NCI-H446 treated with DMSO at 0.1 percent for 48 hours (cell line): ENCODE measurements around the gene HECTD3.
"Not testable (repeated sequence)": the region's sequence is repeated elsewhere in the genome, so short reads cannot be mapped to it uniquely, and the experiment has no call there.

Source experiments
- DNase-seq: peaks from one replicate; lab custom pipeline; 2025; lab: John Stamatoyannopoulos, UW

Gene HECTD3

GRCh38 chr1:45014321-45015028, 3.4 kb upstream of the HECTD3 start:
- peak; percentile 36 for DNase-seq

DNA sequence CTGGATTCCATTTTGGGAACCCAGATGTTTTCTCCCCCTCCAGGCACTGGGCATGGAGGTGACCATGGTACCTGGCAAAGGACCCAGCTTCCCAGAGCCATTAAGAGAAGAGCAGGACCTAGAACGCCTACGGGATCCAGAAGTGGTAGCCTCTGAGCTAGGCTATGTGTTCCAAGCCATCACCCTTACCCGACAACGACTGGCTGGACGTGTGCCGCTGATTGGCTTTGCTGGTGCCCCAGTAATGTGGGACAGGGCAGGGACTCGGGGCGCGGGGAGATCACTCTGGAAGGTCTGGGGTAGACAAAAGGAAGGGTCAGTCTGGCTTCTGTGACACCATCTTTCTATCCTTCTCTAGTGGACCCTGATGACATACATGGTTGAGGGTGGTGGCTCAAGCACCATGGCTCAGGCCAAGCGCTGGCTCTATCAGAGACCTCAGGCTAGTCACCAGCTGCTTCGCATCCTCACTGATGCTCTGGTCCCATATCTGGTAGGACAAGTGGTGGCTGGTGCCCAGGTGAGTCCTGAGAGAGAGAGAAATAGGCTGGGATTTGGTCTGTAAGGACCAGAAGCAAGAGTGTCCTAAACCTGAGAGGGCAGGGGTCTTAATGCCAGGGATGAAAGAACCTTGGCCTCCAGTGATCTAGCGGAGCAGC, 2.6 kb upstream of the HECTD3 start:
- DNase-seq = no peak

GRCh38 chr1:45012639-45013278, 1.6 kb upstream of the HECTD3 start:
- DNase-seq = peak; percentile 4

DNA sequence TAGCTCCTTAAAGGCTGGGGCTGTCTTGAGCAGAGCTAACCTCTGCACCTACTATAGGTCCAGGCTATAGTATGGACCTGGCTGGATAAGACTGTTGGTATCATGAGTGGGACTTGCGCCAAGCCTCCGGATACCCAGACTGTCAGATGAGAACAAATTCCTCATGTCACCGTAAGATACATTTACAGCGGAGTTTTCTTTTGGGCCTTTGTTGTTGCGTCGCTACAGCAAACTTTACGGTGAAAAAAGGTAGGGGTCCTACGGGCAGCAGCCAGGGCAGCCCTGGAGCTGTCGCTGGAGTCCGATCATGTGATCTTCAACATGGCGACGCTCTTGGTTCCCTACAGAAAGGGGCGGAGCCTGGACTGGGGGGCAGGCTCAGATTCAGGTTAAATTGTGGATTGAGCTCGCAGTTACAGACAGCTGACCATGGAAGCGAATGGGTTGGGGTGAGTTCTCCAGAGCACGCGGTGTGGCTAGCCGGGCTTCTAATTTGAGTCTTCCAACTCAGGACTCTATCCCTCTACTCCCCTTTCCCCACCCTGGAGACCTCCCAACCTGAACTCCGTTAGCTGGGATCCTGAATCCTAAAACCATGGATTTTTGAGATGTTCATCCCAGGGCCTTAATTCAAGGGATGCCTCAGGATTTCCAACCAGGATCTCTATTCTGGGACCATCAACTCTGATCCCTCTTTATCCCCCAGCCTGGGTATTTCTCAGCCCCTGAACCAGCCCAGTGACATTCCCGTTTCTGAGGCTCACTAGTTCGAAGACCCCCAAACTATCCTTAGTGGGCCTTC, 914 bp upstream of the HECTD3 start, which contains the start of gene UROD:
TSS of gene UROD (plus strand) at position 418 of the 802 bp plus-strand sequence. CDS start at position 430, 12 bp downstream.
- peak; percentile 95 for DNase-seq

- DNase-seq = no peak
Observed at GRCh38 chr1:45009956-45010854, 919 bp downstream of the HECTD3 start.

DNA sequence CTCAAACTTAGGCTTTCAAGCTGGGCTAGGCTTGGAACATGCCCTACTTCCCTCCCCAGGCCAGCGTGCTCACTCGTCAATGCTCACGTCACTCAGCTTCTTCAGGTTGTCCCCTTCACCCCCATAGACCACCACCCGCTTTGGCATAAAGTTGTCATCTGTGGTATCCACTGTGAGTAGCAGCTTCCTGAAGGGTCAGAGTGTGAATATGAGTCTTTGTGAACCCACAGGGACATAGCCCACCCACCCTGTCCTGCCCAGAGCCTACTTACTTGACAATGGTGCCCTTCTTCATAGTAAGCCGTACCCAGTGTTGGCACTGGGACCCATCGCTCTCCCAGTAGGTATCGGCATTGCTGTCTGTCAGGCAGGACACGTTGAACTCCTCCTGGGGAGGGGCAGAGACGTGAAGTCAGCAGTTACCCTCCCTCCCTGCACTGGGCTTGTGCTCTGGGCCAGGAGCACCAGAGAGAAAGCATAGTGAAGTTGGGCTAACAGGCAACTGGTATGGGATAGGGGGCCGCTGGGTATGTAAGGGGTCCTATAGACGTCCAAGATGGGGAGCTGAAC, 1.7 kb downstream of the HECTD3 start:
- DNase-seq = no peak

- no peak for DNase-seq
Observed at GRCh38 chr1:45008516-45008915, 2.6 kb downstream of the HECTD3 start.

- DNase-seq = no peak
Observed at GRCh38 chr1:45008076-45008475, 3.0 kb downstream of the HECTD3 start.

DNA sequence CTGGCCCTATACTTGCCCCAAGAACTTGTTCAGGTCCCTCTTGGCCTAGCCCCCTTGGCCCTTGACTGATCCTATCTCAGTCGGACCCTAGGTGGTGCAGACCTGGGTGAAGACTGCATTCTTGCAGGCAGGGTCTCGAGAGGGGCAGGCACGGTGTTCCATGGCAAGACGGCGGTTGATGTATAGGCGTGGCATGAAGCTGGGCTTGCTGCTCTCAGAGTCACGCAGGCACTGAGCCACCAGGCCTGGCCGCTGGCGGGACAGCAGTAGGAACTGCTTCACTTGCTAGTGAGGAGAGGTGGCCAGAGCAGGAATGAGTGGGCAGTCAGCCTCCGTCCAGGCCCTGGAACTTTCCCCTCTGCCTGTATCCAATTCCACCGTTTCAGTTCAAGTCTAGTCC, 3.8 kb downstream of the HECTD3 start:
- no peak for DNase-seq

DNA sequence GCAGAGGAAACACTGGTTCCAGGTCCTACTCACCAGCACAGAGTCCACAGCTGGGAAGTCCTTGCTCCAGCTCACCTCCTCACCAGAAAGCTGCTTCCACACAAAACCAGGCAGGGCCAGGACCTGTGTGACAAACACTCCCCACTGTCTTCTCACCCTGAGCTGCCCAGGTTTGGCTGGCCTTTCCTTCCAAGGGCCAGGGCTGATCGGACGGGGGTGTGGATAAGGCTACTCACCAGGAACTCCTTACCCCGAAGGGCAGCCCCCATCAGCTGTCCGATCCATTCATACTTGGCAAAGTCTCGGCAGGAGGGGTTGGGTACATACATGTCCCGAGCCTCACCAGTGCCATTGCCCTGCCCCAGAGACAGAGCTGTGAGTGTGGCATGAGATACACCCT, 5.4 kb downstream of the HECTD3 start:
- no peak for DNase-seq

DNA sequence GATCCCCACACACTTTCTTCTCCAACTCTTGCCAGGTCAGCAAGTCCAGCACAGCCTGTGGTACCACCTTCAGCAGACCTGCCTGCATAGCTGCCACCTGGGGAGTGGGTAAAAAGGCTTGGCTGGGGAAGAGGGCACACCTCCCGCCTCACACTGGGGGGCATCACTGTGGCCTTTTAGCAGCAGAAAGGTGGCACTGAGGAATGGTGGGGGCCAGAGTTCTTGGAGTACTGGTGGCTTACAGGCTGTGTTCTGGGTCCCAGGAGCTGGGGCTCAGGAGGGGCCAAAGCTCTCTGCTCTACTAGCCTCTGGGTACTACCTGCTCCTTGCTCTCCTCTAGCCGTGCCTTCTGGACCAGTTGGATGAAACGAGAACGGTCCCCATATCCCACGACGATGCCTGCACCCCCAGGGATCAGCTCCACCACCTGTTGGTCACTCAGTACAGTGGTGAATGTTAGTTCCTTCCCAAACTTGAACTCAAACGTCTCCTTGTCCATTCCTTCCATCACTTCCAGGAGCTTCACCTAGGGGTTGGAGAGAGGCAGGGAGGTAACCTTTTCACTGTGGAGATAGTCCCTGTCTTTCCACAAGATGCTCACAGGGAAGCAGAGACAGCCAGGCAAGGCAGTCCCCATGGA, 6.7 kb downstream of the HECTD3 start:
- no peak for DNase-seq

DNA sequence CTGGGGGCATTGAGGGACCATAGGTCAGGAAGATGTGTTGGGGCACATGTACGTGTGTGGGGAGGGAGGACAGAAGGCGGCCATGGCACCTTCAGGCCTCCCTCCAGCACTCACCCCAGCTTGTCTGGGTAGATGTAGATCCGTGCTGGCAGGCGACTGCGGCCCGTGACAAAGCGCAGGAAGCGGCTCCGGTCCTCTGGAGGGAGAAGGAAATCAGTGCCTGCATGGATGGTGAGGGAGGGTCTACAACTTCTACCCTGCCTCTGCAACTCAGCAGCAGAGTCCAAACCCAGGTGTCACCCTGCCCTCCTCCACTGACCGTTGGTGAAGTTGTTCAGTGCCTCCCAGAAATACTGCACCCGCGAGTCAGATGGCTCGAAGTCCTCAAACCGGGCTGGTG, 7.4 kb downstream of the HECTD3 start:
- no peak for DNase-seq

DNA sequence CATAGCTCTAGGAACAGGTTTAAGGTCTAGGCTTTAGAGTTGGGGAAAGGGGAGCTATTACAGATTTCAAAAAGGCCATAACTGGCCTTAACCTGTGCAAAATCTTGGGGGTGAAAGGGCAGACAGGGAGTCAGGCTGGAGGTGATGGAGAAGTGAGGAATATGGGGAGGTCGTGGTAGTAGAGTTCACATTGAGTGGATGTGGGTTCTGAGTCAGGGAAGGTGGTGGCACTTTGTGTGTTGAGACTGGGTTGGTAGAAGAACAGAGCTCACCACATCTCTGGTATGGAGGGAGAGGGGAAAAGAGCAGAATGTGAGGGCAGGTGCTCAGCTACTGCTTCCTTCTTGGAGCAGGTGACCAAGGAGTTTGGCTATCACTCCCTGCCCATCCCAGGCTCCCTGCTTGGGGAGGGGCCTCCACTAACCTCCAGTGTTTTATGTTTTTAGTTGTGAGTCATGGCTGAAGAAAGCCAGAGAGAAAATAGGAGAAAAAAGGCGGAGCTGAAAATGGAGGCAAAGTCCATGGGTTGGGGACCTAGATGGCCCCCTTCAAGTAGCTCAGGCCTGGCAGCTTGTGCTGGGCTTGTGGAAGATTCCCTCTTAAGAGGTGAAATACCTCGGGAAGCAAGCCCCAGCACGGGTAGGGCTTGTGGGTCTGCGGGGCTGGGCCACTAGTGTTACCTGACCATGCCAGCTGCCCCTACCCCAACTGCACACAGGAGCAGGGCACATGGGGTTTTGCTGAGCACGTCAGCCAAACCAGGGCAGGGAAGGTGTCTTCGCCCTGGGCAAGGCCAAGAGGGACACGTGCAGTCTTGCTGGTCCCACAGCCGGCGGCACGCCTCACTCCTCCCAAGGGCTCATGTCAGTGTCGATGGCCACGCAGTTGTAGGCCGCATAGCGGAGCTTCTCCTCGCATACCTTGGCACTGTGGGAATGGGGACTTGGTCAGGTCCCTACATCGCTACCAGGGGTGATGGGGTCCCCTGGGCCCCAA, 8.2 kb downstream of the HECTD3 start:
- no peak for DNase-seq

- not testable (repeated sequence) for DNase-seq
Observed at GRCh38 chr1:45001576-45001975, 9.5 kb downstream of the HECTD3 start.

- no peak for DNase-seq
Observed at GRCh38 chr1:45001011-45001481, 10.1 kb downstream of the HECTD3 start.

- DNase-seq = no peak
Observed at GRCh38 chr1:44999232-44999631, 11.9 kb downstream of the HECTD3 start.

- DNase-seq = no peak
Observed at GRCh38 chr1:44995467-44996238, 15.5 kb downstream of the HECTD3 start.

GRCh38 chr1:44994309-44994898, 16.7 kb downstream of the HECTD3 start:
- DNase-seq = no peak
